Measurements from ENCODE around the gene UBR1. TPM values are rescaled to one million over a fixed set of nuclear protein-coding genes. Genes with fewer than 3 reads are reported as not detected.

UBR1 gene
- total RNA-seq, 1 experiment from 2014 or later, result 22.2 TPM

DNA sequence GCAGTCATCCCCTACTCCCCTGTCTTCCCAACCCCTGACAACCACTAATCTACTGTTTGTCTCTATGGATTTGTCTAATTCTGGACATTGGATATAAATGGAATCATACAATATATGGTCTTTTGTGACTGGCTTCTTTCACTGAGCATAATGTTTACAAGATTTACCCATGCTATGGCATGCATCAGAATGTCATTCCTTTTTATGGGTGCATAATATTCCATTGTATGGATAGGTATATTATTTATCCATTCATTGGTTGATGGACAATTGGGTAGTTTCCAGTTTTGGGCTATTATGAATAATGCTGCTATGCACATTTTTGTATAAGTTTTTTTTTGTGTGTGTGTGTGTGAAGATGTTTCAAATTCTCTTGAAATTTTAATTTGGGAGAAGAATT, 168.7 kb downstream of the UBR1 start:
- H3K4me3 Mint-ChIP-seq, result no peak overlapping the region
- Histone ChIP-seq H2BK12ac (ENCODE audit: insufficient read length, low read depth, low read length) (no peak overlapping the region), H3K23me2 (ENCODE audit: insufficient read length, low read depth, low read length, poor library complexity, severe bottlenecking) (no peaks in the 10 kb centered on the region), H3K4me2 (ENCODE audit: insufficient read depth, insufficient read length, low read length) (no peak overlapping the region), H3K4ac (ENCODE audit: low read depth, low read length) (no peak overlapping the region), H3K9me3 (ENCODE audit: control insufficient read depth, low read depth, low read length) (no peaks in the 10 kb centered on the region), H2AK5ac (ENCODE audit: insufficient read length, low read length) (no peak overlapping the region), H4K8ac (replicated peaks; ENCODE audit: insufficient read length, low read depth, low read length) (no peak overlapping the region), H4K20me1 (ENCODE audit: control insufficient read depth, insufficient read depth, insufficient read length) (no peaks in the 10 kb centered on the region), H2BK5ac (ENCODE audit: insufficient read length, low read length) (no peak overlapping the region), H2BK20ac (ENCODE audit: low read depth, low read length, poor library complexity, severe bottlenecking) (no peak overlapping the region), H3K18ac (ENCODE audit: insufficient read length, low read depth, low read length) (no peak overlapping the region), H3K27ac (ENCODE audit: insufficient read length, low read depth, low read length) (no peak overlapping the region), H3T11ph (ENCODE audit: low read length) (no peak overlapping the region), H3K9ac (ENCODE audit: extremely low read depth, insufficient read length, low read length) (no peak overlapping the region), H3K27me3 (ENCODE audit: insufficient read depth, low read length) (no peaks in the 10 kb centered on the region), H2AFZ (ENCODE audit: low read length) (no peak overlapping the region), H3K23ac (ENCODE audit: insufficient read length, low read depth, low read length) (no peak overlapping the region), H4K91ac (ENCODE audit: insufficient read length, low read depth, low read length) (no peak overlapping the region), H3K56ac (ENCODE audit: insufficient read length, low read depth, low read length) (no peak overlapping the region), H3K79me1 (ENCODE audit: insufficient read depth, low read depth, low read length, poor library complexity, severe bottlenecking) (no peaks in the 10 kb centered on the region), H2BK15ac (ENCODE audit: low read depth, low read length) (no peak overlapping the region), H3K14ac (ENCODE audit: insufficient read depth, low read length) (no peak overlapping the region), H4K5ac (ENCODE audit: insufficient read length, low read depth, low read length) (no peak overlapping the region), H2BK120ac (ENCODE audit: low read depth, low read length, poor library complexity, severe bottlenecking) (no peak overlapping the region), H3K4me1 (ENCODE audit: insufficient read depth, low read length) (no peaks in the 10 kb centered on the region), H3K79me2 (ENCODE audit: insufficient read depth, low read length) (no peaks in the 10 kb centered on the region)
- H3K27ac Mint-ChIP-seq, result no peak overlapping the region
- no peak for DNase-seq
- H3K36me3 Mint-ChIP-seq (ENCODE audit: insufficient read depth in 1 of 3, low read depth in 3 of 3), result no peaks in the 10 kb centered on the region
- peaks cover 0 to 2% of the 10 kb centered on the region in 2 experiments; a peak in 1 of 5 replicates for H3K9me3 Mint-ChIP-seq
- no peak for TF ChIP-seq CTCF (conservative IDR thresholded peaks at IDR 0.05)
- H3K4me1 Mint-ChIP-seq, result no peaks in the 10 kb centered on the region
- H3K27me3 Mint-ChIP-seq (ENCODE audit: low read depth), result no peaks in the 10 kb centered on the region
